GM12878 (cell line): ENCODE data around the gene IQGAP1.

ENCODE experiments used
- CREM ChIP-seq: IDR thresholded peaks from 2 replicates; pipeline ENCODE4 v1.6.1; 2014; ENCODE audit warnings: antibody characterized with exemption, low read depth
- LARP7 ChIP-seq: fragments of 450-650 bp; IDR thresholded peaks from 2 replicates; pipeline ENCODE4 v1.6.1; 2017; ENCODE audit warnings: mild to moderate bottlenecking
- NFYB ChIP-seq: IDR thresholded peaks from 2 replicates; pipeline ENCODE4 v1.6.1; 2011; ENCODE audit warnings: low read depth, mild to moderate bottlenecking, low read length, improper control_type of control experiment, moderate library complexity; ENCODE audit not compliant: insufficient read depth
- POLR2A ChIP-seq: IDR thresholded peaks from 2 replicates; pipeline ENCODE4 v1.6.1; 2011; ENCODE audit warnings: low read depth, mild to moderate bottlenecking, low read length
- TF ChIP-seq, protein P1 (sequence below): IDR thresholded peaks from 2 replicates; pipeline ENCODE4 v1.6.1; 2011; ENCODE audit warnings: borderline replicate concordance, low read depth, mild to moderate bottlenecking, moderate library complexity, mixed read lengths, low read length; ENCODE audit not compliant: insufficient read depth; ENCODE audit errors: extremely low read length

DNA sequence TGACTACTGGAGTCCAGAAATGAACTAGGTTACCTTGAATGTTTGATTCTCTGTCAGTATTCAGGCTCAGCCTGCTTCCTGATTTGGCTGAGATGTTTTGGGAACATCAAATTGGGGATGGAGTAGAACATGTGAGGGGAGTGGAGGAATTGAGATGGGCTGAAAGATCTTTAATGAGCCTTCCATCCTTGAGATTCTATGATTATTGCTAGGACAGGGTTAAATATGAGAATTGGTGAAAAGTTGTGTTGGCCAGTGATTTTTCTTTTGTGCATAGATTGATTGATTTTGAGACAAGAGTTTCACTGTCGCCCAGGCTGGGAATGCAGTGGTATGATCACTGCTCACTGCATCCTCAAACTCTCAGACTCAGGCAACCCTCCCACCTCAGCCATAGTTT, 32.4 kb downstream of the IQGAP1 start:
- TF ChIP-seq NFYB (no peak), POLR2A (no peak), CREM (no peak), LARP7 (no peak)
- TF ChIP-seq, protein P1, sequence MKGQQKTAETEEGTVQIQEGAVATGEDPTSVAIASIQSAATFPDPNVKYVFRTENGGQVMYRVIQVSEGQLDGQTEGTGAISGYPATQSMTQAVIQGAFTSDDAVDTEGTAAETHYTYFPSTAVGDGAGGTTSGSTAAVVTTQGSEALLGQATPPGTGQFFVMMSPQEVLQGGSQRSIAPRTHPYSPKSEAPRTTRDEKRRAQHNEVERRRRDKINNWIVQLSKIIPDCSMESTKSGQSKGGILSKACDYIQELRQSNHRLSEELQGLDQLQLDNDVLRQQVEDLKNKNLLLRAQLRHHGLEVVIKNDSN = no peak
